SK-N-SH (cell line): ENCODE data around the gene UBE2E2.

Experiments
- CTCF ChIP-seq: fragments of 200-600 bp; sonication (generic); IDR thresholded peaks from 2 replicates; pipeline ENCODE4 v1.6.1; 2017; ENCODE audit warnings: antibody characterized with exemption, mild to moderate bottlenecking, moderate library complexity
- MAX ChIP-seq: IDR thresholded peaks from 2 replicates; pipeline ENCODE4 v1.4.0; 2012; ENCODE audit warnings: low read depth
- SMC3 ChIP-seq: IDR thresholded peaks from 2 replicates; pipeline ENCODE4 v1.6.1; 2012; ENCODE audit warnings: low read depth, low read length, improper control_type of control experiment
- USF2 ChIP-seq: fragments of 150-350 bp; IDR thresholded peaks from 2 replicates; pipeline ENCODE4 v1.6.1; 2017; ENCODE audit warnings: antibody characterized with exemption, low read length, low read depth, borderline replicate concordance

GRCh38 chr3:23206366-23206765 is 3.2 kb downstream of the UBE2E2 start:
- TF ChIP-seq CTCF (no peak), MAX (no peak), USF2 (no peak), SMC3 (no peak)
